GM10847 (cell line): ENCODE measurements around the gene HACD2.

Experiments
- POLR2A ChIP-seq: IDR thresholded peaks from 2 replicates; pipeline ENCODE4 v1.6.1; 2011; ENCODE audit not compliant: insufficient read length; ENCODE audit errors: extremely low read depth

HACD2 gene, protein sequence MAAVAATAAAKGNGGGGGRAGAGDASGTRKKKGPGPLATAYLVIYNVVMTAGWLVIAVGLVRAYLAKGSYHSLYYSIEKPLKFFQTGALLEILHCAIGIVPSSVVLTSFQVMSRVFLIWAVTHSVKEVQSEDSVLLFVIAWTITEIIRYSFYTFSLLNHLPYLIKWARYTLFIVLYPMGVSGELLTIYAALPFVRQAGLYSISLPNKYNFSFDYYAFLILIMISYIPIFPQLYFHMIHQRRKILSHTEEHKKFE

DNA sequence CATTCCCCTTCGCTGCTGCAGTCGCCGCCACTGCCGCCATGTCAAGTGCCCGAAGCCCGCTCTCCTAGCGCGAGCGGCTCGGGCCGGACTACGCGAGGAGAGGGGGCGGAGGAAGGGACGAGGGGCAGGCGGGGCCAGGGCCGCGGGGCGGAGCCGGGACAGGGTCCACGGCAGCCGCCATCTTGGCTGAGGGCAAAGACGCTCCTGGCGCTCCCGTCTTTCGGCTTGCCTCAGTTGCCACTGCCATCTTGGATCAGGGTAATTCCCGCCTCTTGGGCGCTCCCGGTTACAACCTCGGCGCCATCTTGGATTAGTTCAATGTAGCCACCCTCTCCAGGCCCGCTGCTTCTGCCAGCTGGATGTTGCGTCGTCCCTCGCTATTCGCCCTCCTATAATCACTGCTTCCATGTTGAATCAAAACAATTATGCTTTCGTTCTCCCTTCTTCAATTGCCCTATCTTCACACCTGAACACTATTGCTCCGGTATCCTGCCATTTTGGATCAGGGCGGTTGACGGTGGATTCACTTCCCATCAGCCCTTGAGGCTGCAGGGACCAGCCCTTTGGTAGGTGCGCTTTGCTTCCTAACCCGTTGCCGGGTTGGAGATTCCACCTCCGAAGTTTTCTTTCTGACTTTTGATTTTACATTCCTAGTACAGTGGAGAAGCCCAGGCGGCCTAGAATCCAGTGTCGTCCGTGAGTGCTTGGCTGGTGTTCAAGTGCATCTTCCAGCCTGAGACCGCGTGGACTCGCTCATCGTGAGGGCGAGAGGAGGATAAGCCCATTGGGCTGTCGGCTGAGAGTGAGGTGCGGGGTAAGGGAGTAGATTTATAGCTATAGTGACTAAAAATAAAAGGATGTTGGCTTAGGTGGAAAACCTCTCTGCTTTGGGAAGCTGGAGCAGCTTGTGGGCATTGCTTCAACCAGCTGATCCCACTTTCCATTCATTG lies at the start of gene HACD2:
TSS of gene HACD2 (minus strand) at position 66 of the 950 bp plus-strand sequence. CDS start at position 40, 26 bp downstream.
- peak; percentile 94 for TF ChIP-seq POLR2A

DNA sequence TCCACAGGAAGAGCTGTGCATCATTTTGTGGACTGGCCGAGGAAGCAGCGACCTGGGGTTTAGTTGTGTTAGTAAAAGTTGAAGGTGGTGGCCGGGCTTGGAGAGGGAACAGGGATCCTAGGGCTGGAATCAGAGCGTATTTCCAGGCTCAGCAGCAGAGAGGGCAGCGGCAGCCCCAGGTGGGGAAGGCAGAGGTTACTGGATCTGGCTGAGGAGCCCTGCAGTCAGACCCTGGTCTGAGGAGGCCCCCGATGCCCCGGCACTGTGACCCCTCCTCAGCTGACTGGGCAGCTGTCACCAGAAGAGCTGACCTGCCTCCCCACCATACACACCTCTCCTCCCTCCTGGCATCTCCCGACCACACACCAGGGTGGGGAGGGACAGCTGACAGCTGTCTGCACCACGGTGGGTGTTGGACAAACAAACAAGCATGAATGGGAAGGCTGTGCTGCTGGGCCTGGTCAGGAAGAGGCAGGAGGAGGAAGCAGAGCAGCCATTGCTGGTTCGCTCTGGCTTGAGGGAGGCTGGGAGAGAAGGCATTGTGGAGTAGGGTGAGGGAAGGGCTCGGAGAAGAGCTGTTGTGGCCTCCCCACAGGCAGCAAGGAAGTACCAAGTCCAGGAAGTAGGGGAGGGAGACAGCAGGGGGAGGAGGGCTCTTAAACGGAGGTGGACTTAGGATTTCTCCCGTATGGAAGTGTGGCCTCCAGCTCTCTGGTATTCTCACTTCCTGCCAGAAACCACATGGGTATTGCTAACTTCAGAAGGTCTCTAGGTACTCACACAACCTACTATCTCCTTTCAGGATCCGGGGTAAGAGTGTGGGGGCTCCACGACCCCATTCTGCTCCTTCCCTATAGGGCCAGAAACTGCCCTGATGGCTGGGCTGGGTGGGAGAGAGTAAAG lies 49.5 kb upstream of the HACD2 start:
- TF ChIP-seq POLR2A, result no peak

DNA sequence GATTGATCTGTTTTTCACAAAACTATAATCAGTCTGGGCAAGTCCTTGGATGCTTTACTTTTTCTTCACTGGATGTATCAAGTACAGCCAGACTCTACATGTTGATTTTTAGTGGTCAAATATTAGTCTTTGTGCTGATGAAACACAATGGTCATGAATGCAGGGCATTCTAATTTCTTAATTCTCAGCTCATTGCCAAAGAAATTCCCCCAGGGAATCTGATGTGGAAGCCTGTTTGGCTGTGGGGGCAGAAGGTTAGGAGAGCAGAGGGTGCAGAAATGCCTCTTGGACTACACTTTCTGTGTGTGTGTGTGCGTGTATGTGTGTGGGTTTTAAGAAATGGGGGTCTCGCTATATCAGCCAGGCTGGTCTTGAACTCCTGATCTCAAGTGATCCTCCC lies 48.7 kb upstream of the HACD2 start:
- no peak for TF ChIP-seq POLR2A

DNA sequence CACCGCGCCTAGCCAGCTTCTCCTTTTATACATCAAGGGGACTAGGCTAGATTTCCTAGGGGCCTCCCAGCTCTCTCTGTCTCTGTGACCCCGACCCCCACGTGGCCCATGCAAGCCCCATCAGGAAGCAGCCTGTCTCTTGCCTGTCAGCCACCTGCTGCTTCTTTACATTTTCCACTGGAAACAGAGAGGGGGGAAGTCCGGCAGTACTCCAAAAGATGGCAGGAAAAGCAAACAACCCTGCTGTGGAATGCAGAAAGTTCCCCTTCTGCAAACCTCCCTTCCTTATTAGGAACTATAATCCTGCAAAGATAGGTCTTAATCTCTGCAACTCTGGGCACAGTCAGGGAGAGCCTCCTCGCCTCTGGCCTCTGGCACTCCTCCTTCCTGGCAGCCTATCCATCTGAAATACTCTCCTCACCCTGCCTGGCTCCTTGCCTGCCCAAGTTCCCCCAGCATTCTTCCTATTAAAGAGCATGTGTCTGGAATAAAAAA lies 47.4 kb upstream of the HACD2 start:
- no peak for TF ChIP-seq POLR2A

DNA sequence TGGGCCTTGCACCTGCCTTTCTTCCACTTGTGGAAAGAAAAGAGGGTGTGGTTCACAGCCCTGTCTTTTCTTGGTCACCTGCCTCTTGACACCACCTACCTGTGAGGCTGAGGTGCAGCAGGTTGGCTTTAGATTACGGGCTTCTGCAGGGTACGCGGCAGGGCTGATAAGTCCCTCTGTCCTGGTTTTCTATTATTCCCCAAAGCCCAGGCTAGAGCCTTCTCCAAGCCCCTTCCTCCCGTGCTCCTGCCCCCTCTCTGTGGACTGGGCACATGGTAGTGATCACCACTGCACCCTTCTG lies 44.8 kb upstream of the HACD2 start:
- TF ChIP-seq POLR2A, result no peak

DNA sequence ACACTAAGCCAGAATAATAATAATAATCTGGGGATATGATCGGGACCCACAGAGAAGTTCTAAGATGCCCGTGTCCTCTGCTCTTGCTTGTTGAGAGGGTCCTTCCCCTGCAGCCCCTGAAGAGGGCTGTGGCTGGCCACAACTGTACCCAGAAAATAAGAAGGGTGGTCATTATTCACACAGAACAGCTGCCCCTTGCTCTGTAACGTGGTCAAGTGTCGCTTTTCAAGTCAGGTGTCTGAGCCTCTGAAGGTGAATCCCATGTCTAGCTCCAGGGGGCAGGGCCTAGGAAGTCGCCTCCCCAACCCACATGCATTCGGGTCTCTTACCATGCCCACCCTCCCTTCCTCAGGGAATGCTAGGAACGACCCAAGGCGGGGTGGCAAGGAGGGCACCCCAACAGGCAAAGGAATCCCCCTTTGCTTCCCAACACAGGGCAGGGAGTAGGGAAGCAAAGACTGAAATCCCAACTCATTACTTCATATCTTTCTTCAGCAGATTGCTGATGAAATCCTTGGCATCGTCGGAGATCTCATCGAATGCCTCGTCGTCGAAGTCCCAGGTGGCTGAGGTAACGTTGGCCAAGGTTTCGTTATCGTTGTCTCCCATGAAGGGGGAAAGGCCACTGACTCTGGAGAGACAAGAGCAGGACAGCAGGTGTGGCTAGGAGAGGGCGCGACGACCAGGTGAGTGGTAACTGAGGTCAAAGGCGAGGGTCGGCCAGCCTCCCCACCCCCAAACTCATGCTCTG lies 44.3 kb upstream of the HACD2 start:
- TF ChIP-seq POLR2A, result no peak

DNA sequence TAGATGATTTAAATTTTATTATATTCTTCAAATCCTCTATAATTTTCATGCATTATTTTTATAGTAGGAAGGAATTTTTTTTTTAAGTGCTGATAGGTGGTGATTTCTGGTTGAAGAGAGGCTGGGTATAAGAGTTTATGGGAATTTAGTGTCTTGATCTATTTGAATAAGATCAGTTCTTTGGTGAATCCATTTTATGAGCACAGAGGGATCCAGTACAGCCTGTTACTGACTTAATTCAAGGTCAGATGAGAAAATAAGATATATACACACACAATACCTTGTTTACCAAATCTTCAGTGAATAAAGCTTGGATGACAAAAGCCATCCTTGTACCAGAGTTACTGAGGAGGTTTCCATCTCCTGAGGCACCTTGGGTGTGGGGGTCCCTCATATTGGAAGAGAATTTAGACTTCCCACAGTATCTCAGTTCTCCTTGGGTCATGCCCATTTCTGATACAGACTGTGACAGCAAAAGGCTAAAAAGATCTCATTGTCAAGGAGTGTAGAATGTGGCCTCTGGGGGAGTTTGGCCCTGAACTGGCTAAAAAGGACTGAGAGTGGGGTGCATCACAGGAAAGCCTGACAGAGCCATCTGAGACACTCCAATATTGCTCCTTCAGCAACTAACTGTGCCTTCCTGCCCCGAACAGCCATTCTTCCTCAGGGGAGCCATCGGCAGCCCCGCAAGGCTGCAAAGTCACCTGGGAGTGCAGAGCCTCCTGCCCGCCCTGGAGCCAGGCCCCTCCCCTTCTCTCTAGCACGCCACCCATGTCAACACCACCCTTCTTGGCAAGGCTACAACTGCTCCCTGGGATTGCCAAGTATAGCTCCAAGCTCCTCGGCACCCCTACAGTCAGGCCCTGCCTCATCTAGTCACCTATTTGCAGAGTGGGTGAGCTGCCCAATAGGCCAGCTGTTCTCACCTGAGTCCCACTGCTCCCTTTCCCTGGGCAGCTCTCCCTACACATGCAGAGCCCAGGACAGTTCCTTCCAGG lies 43.1 kb upstream of the HACD2 start:
- no peak for TF ChIP-seq POLR2A

DNA sequence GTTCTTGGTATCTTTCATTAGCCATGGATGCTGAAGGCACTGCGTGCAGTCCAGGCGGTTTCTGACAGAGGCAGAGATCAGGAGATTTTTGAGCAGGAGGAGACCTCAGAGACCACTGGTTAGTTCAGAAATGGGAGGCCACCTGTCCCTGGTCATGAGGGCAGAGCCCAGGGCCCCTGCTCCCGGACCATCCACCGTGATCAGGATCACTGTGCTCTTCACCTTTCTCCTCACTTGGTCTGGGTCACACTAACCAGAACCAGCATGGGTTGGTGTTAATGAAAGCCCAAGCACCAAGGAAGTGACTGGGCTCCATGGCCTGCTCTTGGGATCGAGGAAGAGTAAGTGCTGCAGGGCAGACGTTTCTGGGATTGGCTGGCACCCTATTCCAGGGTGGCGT lies 42.0 kb upstream of the HACD2 start:
- TF ChIP-seq POLR2A, result no peak

DNA sequence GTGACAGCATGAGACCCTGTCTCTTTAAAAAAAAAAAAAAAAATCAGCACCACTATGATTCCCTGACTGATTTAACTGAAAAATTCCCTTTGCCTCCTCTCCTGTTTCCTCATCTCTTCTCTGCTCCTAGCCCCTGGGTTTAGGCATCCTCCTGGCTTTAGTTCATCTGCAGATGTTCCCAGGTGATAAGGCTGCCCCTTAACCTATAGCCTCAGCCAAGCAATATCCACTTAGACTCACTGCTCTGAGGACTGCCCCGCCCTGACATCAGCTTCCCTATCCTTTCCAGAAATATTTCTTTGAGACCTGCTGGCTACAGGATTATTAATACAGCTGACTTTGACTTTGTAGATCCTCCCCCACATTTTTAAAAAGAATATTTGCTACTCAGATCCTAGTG lies 39.4 kb upstream of the HACD2 start:
- no peak for TF ChIP-seq POLR2A

DNA sequence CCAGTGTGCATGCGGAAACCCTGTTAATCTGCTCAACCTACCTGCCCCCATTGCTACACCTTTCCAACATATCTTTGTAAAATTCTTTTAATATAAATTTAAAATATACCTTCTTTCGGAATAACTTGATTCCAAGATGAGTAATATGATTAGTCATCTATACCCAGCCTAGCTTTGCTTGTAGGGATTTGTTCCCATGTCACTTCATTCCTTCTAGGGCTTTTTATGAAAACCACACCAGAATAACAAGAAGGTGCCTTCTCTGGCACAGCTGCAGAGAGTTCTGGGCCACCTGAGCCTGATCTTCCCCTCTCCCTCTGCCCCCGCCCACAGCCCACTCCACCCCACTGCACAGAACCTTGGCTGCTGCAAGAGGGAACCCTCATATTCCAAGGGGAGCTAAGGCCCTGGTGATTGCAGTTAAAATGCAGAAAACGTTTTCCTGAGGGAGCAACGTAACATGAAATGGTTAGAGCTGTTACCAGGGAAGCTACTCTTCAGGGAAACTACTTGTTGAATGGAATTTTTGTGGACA lies 38.6 kb upstream of the HACD2 start:
- TF ChIP-seq POLR2A, result no peak

DNA sequence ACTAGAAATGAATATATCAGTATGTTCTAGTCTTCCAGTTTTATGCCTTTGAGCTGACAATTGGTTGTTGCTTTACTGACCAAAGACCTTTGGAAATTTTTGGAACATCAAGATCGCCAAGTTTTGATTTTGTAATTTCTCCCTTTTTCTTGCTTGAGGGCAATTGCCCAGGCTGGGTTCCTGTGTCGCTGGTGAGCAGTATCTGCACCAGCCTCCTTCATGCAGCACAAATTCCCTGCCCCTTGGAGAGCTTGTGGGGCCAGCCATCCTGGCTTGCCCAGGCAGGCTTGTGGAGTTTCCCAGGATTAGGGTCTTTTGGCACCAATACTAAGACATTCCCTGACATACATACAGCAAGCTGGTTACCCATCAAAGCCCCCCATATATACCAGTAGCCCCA lies 37.9 kb upstream of the HACD2 start:
- TF ChIP-seq POLR2A, result no peak

DNA sequence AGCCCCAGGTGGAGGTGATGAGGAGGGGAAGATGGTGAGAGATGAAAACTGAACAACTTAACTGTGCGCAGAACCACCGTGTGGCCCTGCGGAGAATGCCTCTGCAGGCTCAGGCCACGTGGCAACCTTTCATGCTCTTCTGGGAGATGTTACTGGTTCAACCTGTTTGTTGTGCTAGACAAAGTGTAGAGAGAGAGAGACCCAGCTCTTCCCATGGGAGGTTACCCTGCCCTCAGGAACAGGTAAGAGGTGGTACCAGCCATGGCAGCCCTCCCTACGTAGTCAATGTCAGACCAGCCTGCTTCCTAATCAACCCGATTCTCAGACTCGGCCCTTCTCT lies 37.0 kb upstream of the HACD2 start:
- TF ChIP-seq POLR2A, result no peak

DNA sequence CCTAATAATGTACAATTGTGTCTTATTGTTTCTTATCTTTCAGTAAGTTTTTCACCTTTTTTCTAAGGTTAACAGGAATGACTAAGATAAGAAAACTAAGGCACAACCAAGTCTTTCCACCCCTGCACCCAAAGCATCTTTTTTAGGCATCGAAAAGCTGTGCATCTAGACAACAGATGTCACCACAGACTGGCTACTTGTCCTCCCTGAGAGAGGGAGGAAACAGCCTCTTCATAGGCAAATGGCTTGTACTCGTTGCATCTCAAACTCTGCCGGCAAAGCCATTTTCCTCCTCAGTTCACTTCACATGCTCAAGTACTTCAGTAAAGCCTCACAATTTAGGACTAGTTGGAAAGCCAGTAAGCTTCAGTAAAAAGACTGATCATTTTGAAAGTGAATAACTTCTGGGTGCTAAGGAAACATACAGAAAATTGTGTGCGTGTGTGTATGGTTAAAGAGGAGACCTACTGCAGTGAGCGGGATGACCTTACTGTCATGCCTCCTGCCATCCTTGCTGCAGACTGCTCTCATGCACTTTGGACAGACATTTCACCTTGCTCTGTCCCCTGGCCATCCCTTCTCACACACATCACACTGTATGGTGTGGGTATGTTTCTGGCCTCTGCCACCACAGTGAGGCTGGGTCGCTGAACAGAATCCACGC lies 36.5 kb upstream of the HACD2 start:
- TF ChIP-seq POLR2A, result no peak
